Endodermal cell (in vitro differentiated cells): ENCODE results near the gene CPNE2. TPM values are rescaled to one million over a fixed set of nuclear protein-coding genes. Genes with fewer than 3 reads are reported as not detected.

Experiments used
- DNase-seq: peaks from one replicate; pipeline ENCODE4 v3.0.0-alpha.2; 2017
- H3K27ac ChIP-seq: 2 replicates; pipeline ENCODE4 v1.5.1; 2013; ENCODE audit warnings: mild to moderate bottlenecking, low read depth, low read length, moderate library complexity
- H3K27me3 ChIP-seq: 2 replicates; pipeline ENCODE4 v1.6.1; 2013; ENCODE audit warnings: mild to moderate bottlenecking, low read length, moderate library complexity; ENCODE audit not compliant: insufficient read depth, control insufficient read depth, poor library complexity, severe bottlenecking
- H3K36me3 ChIP-seq: 2 replicates; pipeline ENCODE4 v1.7.0; 2013; ENCODE audit warnings: mild to moderate bottlenecking, low read length, moderate library complexity; ENCODE audit not compliant: control insufficient read depth, insufficient read depth
- H3K4me1 ChIP-seq: one replicate; pipeline ENCODE4 v1.7.0; 2013; ENCODE audit warnings: low read length; ENCODE audit not compliant: control insufficient read depth, insufficient read depth
- H3K4me3 ChIP-seq: 2 replicates; pipeline ENCODE4 v1.5.1; 2013; ENCODE audit warnings: mild to moderate bottlenecking, low read length, moderate library complexity
- H3K9ac ChIP-seq: 2 replicates; pipeline ENCODE4 v1.6.1; 2013; ENCODE audit warnings: mild to moderate bottlenecking, low read length, moderate library complexity; ENCODE audit not compliant: poor library complexity, severe bottlenecking; ENCODE audit errors: extremely low read depth
- H3K9me3 ChIP-seq: 2 replicates; pipeline ENCODE4 v1.6.1; 2013; ENCODE audit warnings: mild to moderate bottlenecking, low read length, moderate library complexity; ENCODE audit not compliant: control insufficient read depth
- H3K27ac Mint-ChIP-seq: 2 replicates; pipeline ENCODE4 v1.8.0; 2020; ENCODE audit warnings: mixed read lengths
- H3K27me3 Mint-ChIP-seq: 2 replicates; pipeline ENCODE4 v1.8.0; 2021; ENCODE audit warnings: mild to moderate bottlenecking, mixed read lengths; ENCODE audit not compliant: insufficient read depth
- H3K36me3 Mint-ChIP-seq: 2 replicates; pipeline ENCODE4 v1.8.0; 2020; ENCODE audit warnings: low read depth, mixed read lengths
- H3K4me1 Mint-ChIP-seq: 2 replicates; pipeline ENCODE4 v1.8.0; 2020; ENCODE audit warnings: mixed read lengths
- H3K4me3 Mint-ChIP-seq: 2 replicates; pipeline ENCODE4 v1.8.0; 2020; ENCODE audit warnings: mild to moderate bottlenecking, moderate library complexity, mixed read lengths
- H3K9me3 Mint-ChIP-seq: 2 replicates; pipeline ENCODE4 v1.8.0; 2020; ENCODE audit warnings: mild to moderate bottlenecking, mixed read lengths
- WGBS, 2 experiments: methylation state at CpG; one replicate each; pipeline versions ENCODE4 v1.1.5 to v1.1.7; 2013; ENCODE audit warnings: missing lambda C conversion rate in 2 of 2, mixed read lengths in 1 of 2; ENCODE audit not compliant: insufficient coverage in 1 of 2, insufficient read length in 1 of 2; 5-methylcytosine and 5-hydroxymethylcytosine counted together
- total RNA-seq, 2 donors: library from RNA; stranded (reverse); fragmentation: NEBNext Ultra II Directional in 1 of 2; extraction: Animal tissue kit (Norgen Biotek cat#: 25700) in 1 of 2; gene quantifications; 2 replicates in 1 of 2; 3 replicates in 1 of 2; pipeline ENCODE4 v1.2.1, GENCODE V29; 2021
- TF ChIP-seq, protein P1 (sequence below): fragments of 200-600 bp; sonication (generic); conservative IDR thresholded peaks from 2 replicates; pipeline ENCODE4 v1.5.0; 2021; ENCODE audit warnings: antibody characterized with exemption, mild to moderate bottlenecking

CPNE2 gene
- total RNA-seq, 2 donors from 2014 or later, result 12.3 to 16.6 TPM

DNA sequence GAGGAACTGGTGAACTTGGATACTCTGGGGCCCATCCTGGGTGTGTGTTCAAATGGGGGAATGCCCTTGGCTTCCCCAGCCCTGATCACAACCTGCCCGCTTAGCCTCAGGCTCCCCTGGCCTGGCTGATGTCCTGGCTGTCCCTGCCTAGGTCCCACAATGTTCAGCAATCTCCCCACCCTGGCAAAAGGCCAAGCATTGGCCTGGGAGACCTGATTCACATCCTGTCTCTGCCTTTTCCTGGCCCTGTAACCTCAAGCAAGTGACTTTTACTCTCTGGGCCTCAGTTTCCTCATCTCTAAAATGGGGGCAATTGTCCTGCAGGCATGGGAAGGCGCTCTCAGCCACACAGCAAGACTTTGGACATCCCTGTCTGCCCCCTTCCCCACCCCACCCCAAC lies 14.4 kb downstream of the CPNE2 start:
- TF ChIP-seq, protein P1, sequence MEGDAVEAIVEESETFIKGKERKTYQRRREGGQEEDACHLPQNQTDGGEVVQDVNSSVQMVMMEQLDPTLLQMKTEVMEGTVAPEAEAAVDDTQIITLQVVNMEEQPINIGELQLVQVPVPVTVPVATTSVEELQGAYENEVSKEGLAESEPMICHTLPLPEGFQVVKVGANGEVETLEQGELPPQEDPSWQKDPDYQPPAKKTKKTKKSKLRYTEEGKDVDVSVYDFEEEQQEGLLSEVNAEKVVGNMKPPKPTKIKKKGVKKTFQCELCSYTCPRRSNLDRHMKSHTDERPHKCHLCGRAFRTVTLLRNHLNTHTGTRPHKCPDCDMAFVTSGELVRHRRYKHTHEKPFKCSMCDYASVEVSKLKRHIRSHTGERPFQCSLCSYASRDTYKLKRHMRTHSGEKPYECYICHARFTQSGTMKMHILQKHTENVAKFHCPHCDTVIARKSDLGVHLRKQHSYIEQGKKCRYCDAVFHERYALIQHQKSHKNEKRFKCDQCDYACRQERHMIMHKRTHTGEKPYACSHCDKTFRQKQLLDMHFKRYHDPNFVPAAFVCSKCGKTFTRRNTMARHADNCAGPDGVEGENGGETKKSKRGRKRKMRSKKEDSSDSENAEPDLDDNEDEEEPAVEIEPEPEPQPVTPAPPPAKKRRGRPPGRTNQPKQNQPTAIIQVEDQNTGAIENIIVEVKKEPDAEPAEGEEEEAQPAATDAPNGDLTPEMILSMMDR, result no peak
- H3K4me1 ChIP-seq, result no peaks in the 10 kb centered on the region
- H3K4me3 Mint-ChIP-seq, result no peak overlapping the region
- no peak overlapping the region for H3K9ac ChIP-seq
- no peak overlapping the region for H3K27ac Mint-ChIP-seq
- no peaks in the 10 kb centered on the region for H3K27me3 ChIP-seq
- 94% methylated on average over 2 of the region's 2 CpGs; no CpG with 5 or more reads in 1 of the 2 experiments for WGBS, 2 experiments
- H3K4me1 Mint-ChIP-seq, result peaks cover 4% of the 10 kb centered on the region
- H3K27ac ChIP-seq, result no peak overlapping the region
- H3K9me3 ChIP-seq, result no peaks in the 10 kb centered on the region
- H3K27me3 Mint-ChIP-seq, result no peaks in the 10 kb centered on the region
- no peak overlapping the region for H3K4me3 ChIP-seq
- no peaks in the 10 kb centered on the region for H3K36me3 ChIP-seq
- DNase-seq, result no peak
- H3K9me3 Mint-ChIP-seq, result no peaks in the 10 kb centered on the region
- H3K36me3 Mint-ChIP-seq, result no peaks in the 10 kb centered on the region

DNA sequence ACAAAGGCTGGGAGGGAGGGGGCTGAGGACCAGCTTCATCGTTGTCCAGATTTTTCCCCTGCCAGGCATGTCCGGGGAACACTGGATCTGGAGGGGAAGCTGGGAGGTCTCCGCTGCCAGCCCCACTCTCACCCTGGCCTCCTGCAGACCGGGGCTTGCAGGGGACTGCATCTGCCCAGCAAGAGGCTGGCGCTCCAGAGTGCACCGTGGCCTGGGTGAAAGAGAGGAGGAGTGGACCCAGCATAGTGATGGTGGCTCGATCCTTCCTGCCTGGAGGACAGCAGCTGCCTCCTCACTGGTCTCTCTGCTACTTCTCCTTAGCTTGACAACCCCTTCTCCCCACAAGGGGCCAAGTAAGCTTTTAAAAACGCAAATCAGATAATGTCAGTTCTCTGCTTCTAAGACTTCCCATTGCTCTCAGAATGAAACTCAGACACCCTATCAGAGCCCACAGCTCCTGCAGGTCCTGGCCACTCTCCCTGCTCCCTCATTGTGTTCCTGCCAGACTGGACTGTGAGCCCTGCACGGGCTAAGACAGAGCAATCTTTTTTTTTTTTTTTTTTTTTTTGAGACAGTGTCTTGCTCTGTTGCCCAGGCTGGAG lies 15.0 kb downstream of the CPNE2 start:
- Histone ChIP-seq H3K27ac (peak overlapping the region; percentile 38), H3K36me3 (no peaks in the 10 kb centered on the region), H3K4me3 (no peak overlapping the region), H3K4me1 (no peaks in the 10 kb centered on the region), H3K9ac (no peak overlapping the region), H3K27me3 (no peaks in the 10 kb centered on the region), H3K9me3 (no peaks in the 10 kb centered on the region)
- WGBS, 2 experiments, result 83 to 87% methylated on average over 3 to 8 of the region's 9 CpGs
- Mint-ChIP-seq H3K36me3 (no peaks in the 10 kb centered on the region), H3K27me3 (no peaks in the 10 kb centered on the region), H3K27ac (no peak overlapping the region), H3K4me1 (peaks cover 4% of the 10 kb centered on the region), H3K4me3 (no peak overlapping the region), H3K9me3 (no peaks in the 10 kb centered on the region)
- TF ChIP-seq, protein P1, result no peak
- DNase-seq, result no peak

DNA sequence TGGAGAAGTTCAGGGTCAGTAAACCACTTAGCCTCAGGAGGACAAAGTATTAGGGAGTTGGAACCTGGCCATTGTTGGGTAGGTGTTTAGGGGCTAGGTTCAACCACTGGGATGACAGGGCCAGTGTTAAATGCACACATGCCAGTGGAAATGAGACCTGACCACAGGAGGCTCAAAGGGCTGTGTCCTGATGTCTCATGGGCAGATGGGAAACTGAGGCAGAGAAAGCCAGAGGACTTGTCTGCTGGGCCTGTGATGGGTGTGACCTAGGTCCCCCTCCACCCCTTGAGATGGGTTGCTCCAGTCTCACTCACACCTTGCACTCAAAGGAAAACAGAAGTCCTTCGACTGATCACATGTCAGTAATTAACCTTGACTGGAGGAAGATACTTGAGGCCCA lies 16.0 kb downstream of the CPNE2 start:
- H3K9ac ChIP-seq, result no peak overlapping the region
- Mint-ChIP-seq H3K27ac (no peak overlapping the region), H3K27me3 (no peaks in the 10 kb centered on the region), H3K36me3 (no peaks in the 10 kb centered on the region), H3K4me1 (peaks cover 3% of the 10 kb centered on the region), H3K9me3 (no peaks in the 10 kb centered on the region), H3K4me3 (no peak overlapping the region)
- no peak overlapping the region for H3K27ac ChIP-seq
- no peaks in the 10 kb centered on the region for H3K27me3 ChIP-seq
- TF ChIP-seq, protein P1, result no peak
- DNase-seq, result no peak
- no peaks in the 10 kb centered on the region for H3K9me3 ChIP-seq
- WGBS, 2 experiments, result 100% methylated on average over 1 of the region's 1 CpG; no CpG with 5 or more reads in 1 of the 2 experiments
- H3K4me3 ChIP-seq, result no peak overlapping the region
- H3K4me1 ChIP-seq, result no peaks in the 10 kb centered on the region
- no peaks in the 10 kb centered on the region for H3K36me3 ChIP-seq
